PC-9 (cell line): ENCODE measurements around the gene PXDN. TPM values are rescaled to one million over a fixed set of nuclear protein-coding genes. Genes with fewer than 3 reads are reported as not detected.
"Not testable (repeated sequence)": the region's sequence is repeated elsewhere in the genome, so short reads cannot be mapped to it uniquely, and the experiment has no call there.

Source experiments
- BruUV-seq: library from RNA; stranded (reverse); fragments of 400-500 nt; replicated peaks from 2 replicates; lab custom pipeline; 2021; lab: Mats Ljungman, UMichigan
- CTCF ChIA-PET: fragments of 300-600 bp; sonication (Branson Sonifier 250); formaldehyde crosslinking; loops from one replicate; lab custom pipeline; 2022; ENCODE audit warnings: antibody characterized with exemption; lab: Charles Lee
- POLR2A ChIA-PET: fragments of 300-600 bp; sonication (Branson Sonifier 250); formaldehyde crosslinking; loops from one replicate; lab custom pipeline; 2022; ENCODE audit warnings: antibody characterized with exemption; ENCODE audit not compliant: unreplicated experiment; lab: Charles Lee
- DNase-seq, 2 experiments: peaks; one replicate each; pipeline versions ENCODE4 v3.0.0 to v3.0.0-alpha.2; 2015 to 2022; ENCODE audit warnings: mixed read lengths in 1 of 2
- H2AFZ ChIP-seq: fragments of 200-600 bp; sonication (generic); 2 replicates; pipeline ENCODE4 v1.8.1; 2017; ENCODE audit warnings: antibody characterized with exemption
- H3F3A ChIP-seq: fragments of 200-600 bp; sonication (generic); 2 replicates; pipeline ENCODE4 v1.8.1; 2017; ENCODE audit warnings: antibody characterized with exemption, mild to moderate bottlenecking, low read depth; ENCODE audit not compliant: insufficient read depth
- H3K27ac ChIP-seq: fragments of 200-600 bp; sonication (generic); 2 replicates; pipeline ENCODE4 v1.6.1; 2016; ENCODE audit warnings: mixed run types
- H3K27me3 ChIP-seq: fragments of 200-600 bp; sonication (generic); 2 replicates; pipeline ENCODE4 v1.6.1; 2016; ENCODE audit warnings: low read depth, mixed run types; ENCODE audit not compliant: insufficient read depth
- H3K36me3 ChIP-seq: fragments of 200-600 bp; sonication (generic); 2 replicates; pipeline ENCODE4 v1.6.1; 2016; ENCODE audit warnings: low read depth, mixed run types
- H3K4me1 ChIP-seq: fragments of 200-600 bp; sonication (generic); replicated peaks from 2 replicates; pipeline ENCODE4 v1.6.1; 2016; ENCODE audit warnings: mixed run types; ENCODE audit not compliant: insufficient read depth
- H3K4me2 ChIP-seq: fragments of 200-600 bp; sonication (generic); 2 replicates; pipeline ENCODE4 v1.6.1; 2017; ENCODE audit warnings: mixed run types
- H3K4me3 ChIP-seq: fragments of 200-600 bp; sonication (generic); 2 replicates; pipeline ENCODE4 v1.6.1; 2016; ENCODE audit warnings: mixed run types
- H3K79me2 ChIP-seq: fragments of 200-600 bp; sonication (generic); 2 replicates; pipeline ENCODE4 v1.6.1; 2017; ENCODE audit warnings: low read depth, mixed run types
- H3K9me2 ChIP-seq: fragments of 200-600 bp; sonication (generic); 2 replicates; pipeline ENCODE4 v1.8.1; 2017; ENCODE audit warnings: mild to moderate bottlenecking; ENCODE audit not compliant: insufficient read depth
- H3K9me3 ChIP-seq: fragments of 200-600 bp; sonication (generic); 2 replicates; pipeline ENCODE4 v1.8.1; 2016; ENCODE audit warnings: low read depth; ENCODE audit not compliant: insufficient read depth
- H4K20me1 ChIP-seq: fragments of 200-600 bp; sonication (generic); 2 replicates; pipeline ENCODE4 v1.8.1; 2017; ENCODE audit not compliant: insufficient read depth
- EZH2 ChIP-seq: fragments of 200-600 bp; sonication (generic); IDR thresholded peaks from 2 replicates; pipeline ENCODE4 v1.8.0; 2017; ENCODE audit warnings: antibody characterized with exemption, low read depth
- intact Hi-C: fragments of 100-400 bp; cut with micrococcal nuclease; formaldehyde crosslinking; loops from one replicate; pipeline ENCODE4 v1.10.0; 2022; ENCODE audit not compliant: unreplicated experiment
- total RNA-seq: library from RNA; stranded (reverse); gene quantifications from 2 replicates; pipeline ENCODE4 v1.2.3, GENCODE V29; 2021
- TF ChIP-seq, protein P1 (sequence below): fragments of 200-600 bp; sonication (generic); conservative IDR thresholded peaks from 2 replicates; pipeline ENCODE4 v1.6.1; 2017; ENCODE audit warnings: mixed run types, antibody characterized with exemption, mild to moderate bottlenecking, moderate library complexity

PXDN gene
- total RNA-seq, 1 experiment from 2014 or later, result 91.1 TPM

DNA sequence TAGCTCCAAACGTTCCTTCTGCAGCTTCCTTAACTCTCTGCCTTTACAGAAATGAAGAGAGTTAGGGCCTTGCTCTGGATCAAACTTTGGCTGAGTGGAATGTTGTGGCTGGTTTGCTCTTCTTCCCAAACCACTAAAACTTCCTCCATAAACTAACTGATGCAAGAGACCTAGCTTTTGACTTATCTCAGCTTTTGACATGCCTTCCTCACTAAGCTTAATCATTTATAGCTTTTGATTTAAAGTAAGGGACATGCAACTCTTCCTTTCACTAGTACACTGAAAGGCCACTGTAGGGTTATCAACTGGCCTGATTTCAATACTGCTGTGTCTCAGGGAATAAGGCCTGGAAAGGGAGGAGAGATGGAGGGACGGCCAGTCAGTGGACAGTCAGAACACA lies 8.3 kb downstream of the PXDN start:
- intact Hi-C loops, result no loop called here
- H3K79me2 ChIP-seq, result peaks cover 81% of the 10 kb centered on the region
- BruUV-seq, result no TSS peak
- H3K27ac ChIP-seq, result no peak overlapping the region
- TF ChIP-seq, protein P1, sequence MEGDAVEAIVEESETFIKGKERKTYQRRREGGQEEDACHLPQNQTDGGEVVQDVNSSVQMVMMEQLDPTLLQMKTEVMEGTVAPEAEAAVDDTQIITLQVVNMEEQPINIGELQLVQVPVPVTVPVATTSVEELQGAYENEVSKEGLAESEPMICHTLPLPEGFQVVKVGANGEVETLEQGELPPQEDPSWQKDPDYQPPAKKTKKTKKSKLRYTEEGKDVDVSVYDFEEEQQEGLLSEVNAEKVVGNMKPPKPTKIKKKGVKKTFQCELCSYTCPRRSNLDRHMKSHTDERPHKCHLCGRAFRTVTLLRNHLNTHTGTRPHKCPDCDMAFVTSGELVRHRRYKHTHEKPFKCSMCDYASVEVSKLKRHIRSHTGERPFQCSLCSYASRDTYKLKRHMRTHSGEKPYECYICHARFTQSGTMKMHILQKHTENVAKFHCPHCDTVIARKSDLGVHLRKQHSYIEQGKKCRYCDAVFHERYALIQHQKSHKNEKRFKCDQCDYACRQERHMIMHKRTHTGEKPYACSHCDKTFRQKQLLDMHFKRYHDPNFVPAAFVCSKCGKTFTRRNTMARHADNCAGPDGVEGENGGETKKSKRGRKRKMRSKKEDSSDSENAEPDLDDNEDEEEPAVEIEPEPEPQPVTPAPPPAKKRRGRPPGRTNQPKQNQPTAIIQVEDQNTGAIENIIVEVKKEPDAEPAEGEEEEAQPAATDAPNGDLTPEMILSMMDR, result no peak
- TF ChIP-seq EZH2, result no peak
- ChIA-PET CTCF (no interaction called here), POLR2A (no interaction called here)
- H3K4me2 ChIP-seq, result no peak overlapping the region
- peaks cover 19% of the 10 kb centered on the region for H3F3A ChIP-seq
- H3K27me3 ChIP-seq, result peaks cover 10% of the 10 kb centered on the region; the same call in 1 of the 2 replicates
- H3K9me3 ChIP-seq, result no peaks in the 10 kb centered on the region
- H2AFZ ChIP-seq, result no peak overlapping the region
- no peak overlapping the region for H3K4me3 ChIP-seq
- H3K9me2 ChIP-seq, result no peaks in the 10 kb centered on the region
- H3K4me1 ChIP-seq, result peaks cover 19% of the 10 kb centered on the region
- H4K20me1 ChIP-seq, result no peaks in the 10 kb centered on the region
- H3K36me3 ChIP-seq, result no peaks in the 10 kb centered on the region
- DNase-seq, result peak in 1 of 2 experiments; percentile 17

DNA sequence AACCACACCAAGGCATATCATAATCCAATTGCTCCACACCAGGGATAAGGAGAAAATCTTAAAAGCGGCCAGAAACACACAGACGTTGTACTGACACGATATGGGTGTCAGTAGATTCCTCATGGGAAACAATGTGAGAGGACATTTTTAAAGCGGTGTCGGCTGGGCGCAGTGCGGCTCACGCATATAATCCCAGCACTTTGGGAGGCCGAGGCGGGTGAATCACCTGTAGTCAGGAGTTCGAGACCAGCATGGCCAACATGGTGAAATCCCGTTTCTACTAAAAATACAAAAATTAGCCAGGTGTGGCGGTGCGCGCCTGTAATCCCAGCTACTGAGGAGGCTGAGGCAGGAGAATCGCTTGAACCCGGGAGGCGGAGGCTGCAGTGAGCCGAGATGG lies 11.0 kb downstream of the PXDN start:
- H3K9me2 ChIP-seq, intact Hi-C loops, H4K20me1 ChIP-seq, POLR2A ChIA-PET, CTCF ChIA-PET, H3K27me3 ChIP-seq, H3K9me3 ChIP-seq, H3K36me3 ChIP-seq, H3K4me2 ChIP-seq, DNase-seq, BruUV-seq, H2AFZ ChIP-seq, H3K4me3 ChIP-seq, H3K27ac ChIP-seq: not testable (repeated sequence)
- Histone ChIP-seq H3F3A (peaks cover 37% of the 10 kb centered on the region), H3K4me1 (peaks cover 43% of the 10 kb centered on the region), H3K79me2 (peaks cover 70% of the 10 kb centered on the region)

DNA sequence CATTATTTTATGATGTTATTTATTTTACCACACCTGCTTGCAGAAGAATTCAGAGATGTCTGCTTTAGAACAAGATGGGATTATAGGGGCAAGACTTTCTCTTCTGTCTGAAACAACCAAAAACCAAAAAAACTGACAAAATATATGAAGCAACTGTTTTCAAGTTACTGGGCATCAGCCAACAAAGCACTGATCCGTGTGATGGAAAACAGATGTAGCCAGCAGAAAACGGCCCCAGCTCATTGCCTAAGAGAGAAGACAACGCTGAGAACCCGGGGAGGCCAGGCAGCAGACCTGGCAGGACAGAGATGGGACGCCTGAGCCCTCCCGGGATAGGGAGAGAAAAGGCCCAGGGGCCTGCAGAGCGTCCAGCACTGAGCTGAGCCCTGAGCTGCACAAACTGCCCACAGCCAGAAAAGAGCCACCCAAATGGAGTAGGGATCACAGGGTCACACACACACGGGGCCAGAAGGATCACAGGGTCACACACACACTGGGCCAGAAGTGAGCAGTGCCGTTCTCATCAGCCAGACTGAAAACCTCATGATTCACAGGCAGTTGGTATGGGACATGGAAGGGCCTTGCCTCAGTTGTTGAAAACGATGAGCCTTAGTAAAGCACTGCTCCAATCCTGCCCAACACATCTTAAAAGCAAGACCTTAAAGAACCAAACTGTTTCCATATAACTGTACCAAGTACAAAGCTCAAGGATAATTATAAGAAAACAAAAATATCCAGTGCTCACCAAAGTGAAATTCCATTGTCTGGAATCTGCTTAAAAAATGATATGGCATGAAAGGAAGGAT lies 12.1 kb downstream of the PXDN start:
- no peak overlapping the region for H2AFZ ChIP-seq
- POLR2A ChIA-PET, result no interaction called here
- H3K9me3 ChIP-seq, result no peaks in the 10 kb centered on the region
- H3K9me2 ChIP-seq, result no peaks in the 10 kb centered on the region
- no peak for TF ChIP-seq EZH2
- TF ChIP-seq, protein P1, result no peak
- H4K20me1 ChIP-seq, result no peaks in the 10 kb centered on the region
- intact Hi-C loops, result no loop called here
- H3K36me3 ChIP-seq, result no peaks in the 10 kb centered on the region
- BruUV-seq, result no TSS peak
- DNase-seq, result peak in 1 of 2 experiments; percentile 15
- no peak overlapping the region for H3K4me3 ChIP-seq
- H3K27ac ChIP-seq, result peak overlapping the region; percentile 97
- H3K79me2 ChIP-seq, result peaks cover 73% of the 10 kb centered on the region
- H3F3A ChIP-seq, result peaks cover 37% of the 10 kb centered on the region
- peaks cover 12% of the 10 kb centered on the region; the same call in 1 of the 2 replicates for H3K27me3 ChIP-seq
- peak overlapping the region; percentile 69; the same call in 1 of the 2 replicates for H3K4me2 ChIP-seq
- CTCF ChIA-PET, result no interaction called here
- peaks cover 43% of the 10 kb centered on the region for H3K4me1 ChIP-seq
